CD4-positive, alpha-beta memory T cell (primary cell): ENCODE data around the gene C9orf153. TPM values are rescaled to one million over a fixed set of nuclear protein-coding genes. Genes with fewer than 3 reads are reported as not detected.

Experiments
- CTCF ChIA-PET: fragments of 350-600 bp; sonication (Branson Sonifier 250); formaldehyde crosslinking; loops from one replicate; lab custom pipeline; 2021; ENCODE audit warnings: inconsistent platforms; ENCODE audit not compliant: partially characterized antibody; lab: Charles Lee
- POLR2A ChIA-PET: fragments of 350-600 bp; sonication (Branson Sonifier 250); formaldehyde crosslinking; loops from one replicate; lab custom pipeline; 2021; ENCODE audit not compliant: partially characterized antibody; lab: Charles Lee
- DNase-seq, 5 donors: peaks; one replicate each; pipeline versions ENCODE4 v3.0.0 to v3.0.0-alpha.2; 2020 to 2022; ENCODE audit warnings: mixed read lengths in 1 of 5
- H3K27ac ChIP-seq: one replicate; pipeline ENCODE4 v1.7.0; 2013; ENCODE audit warnings: low read depth, low read length
- H3K27me3 ChIP-seq: 2 replicates; pipeline ENCODE4 v1.7.0; 2013; ENCODE audit warnings: mild to moderate bottlenecking, low read length, moderate library complexity; ENCODE audit not compliant: insufficient read depth
- H3K36me3 ChIP-seq: 2 replicates; pipeline ENCODE4 v1.7.0; 2013; ENCODE audit warnings: mild to moderate bottlenecking, low read length, moderate library complexity; ENCODE audit not compliant: insufficient read depth
- H3K4me1 ChIP-seq: 2 replicates; pipeline ENCODE4 v1.7.0; 2013; ENCODE audit warnings: mild to moderate bottlenecking, low read length, moderate library complexity; ENCODE audit not compliant: insufficient read depth
- H3K4me3 ChIP-seq, 2 donors: one replicate each; pipeline ENCODE4 v1.7.0; 2013; ENCODE audit warnings: low read length in 2 of 2, mild to moderate bottlenecking in 1 of 2
- H3K9me3 ChIP-seq, 2 donors: one replicate each; pipeline ENCODE4 v1.7.0; 2013; ENCODE audit warnings: low read length in 2 of 2, control low read depth in 1 of 2; ENCODE audit not compliant: control insufficient read depth in 1 of 2
- H3K27ac Mint-ChIP-seq, 7 donors: one replicate each; pipeline ENCODE4 v1.8.0; 2020 to 2021; ENCODE audit warnings: mixed read lengths in 7 of 7, mild to moderate bottlenecking in 6 of 7, inconsistent platforms in 3 of 7, moderate library complexity in 3 of 7
- H3K27me3 Mint-ChIP-seq, 2 donors: one replicate each; pipeline ENCODE4 v1.8.0; 2020 to 2021; ENCODE audit warnings: mixed read lengths in 2 of 2
- H3K36me3 Mint-ChIP-seq, 2 donors: one replicate each; pipeline ENCODE4 v1.8.0; 2020 to 2021; ENCODE audit warnings: mixed read lengths in 2 of 2, inconsistent platforms in 1 of 2, mild to moderate bottlenecking in 1 of 2
- H3K4me1 Mint-ChIP-seq, 4 donors: one replicate each; pipeline ENCODE4 v1.8.0; 2020 to 2021; ENCODE audit warnings: mixed read lengths in 4 of 4, mild to moderate bottlenecking in 1 of 4
- H3K4me3 Mint-ChIP-seq, 8 donors: one replicate each; pipeline ENCODE4 v1.8.0; 2020 to 2021; ENCODE audit warnings: mixed read lengths in 8 of 8, mild to moderate bottlenecking in 7 of 8, moderate library complexity in 6 of 8, inconsistent platforms in 3 of 8
- H3K9me3 Mint-ChIP-seq, 8 donors: one replicate each; pipeline ENCODE4 v1.8.0; 2020 to 2021; ENCODE audit warnings: mixed read lengths in 8 of 8, mild to moderate bottlenecking in 5 of 8, inconsistent platforms in 3 of 8, moderate library complexity in 1 of 8
- intact Hi-C: fragments of 100-400 bp; cut with micrococcal nuclease; formaldehyde crosslinking; loops from one replicate; pipeline ENCODE4 v1.15.1; 2023
- polyA plus RNA-seq, 2 donors: library from polyadenylated mRNA; unstranded; fragments of 300-500 nt; fragmentation: Illumina TruSeq; gene quantifications; one replicate each; pipeline ENCODE4 v1.2.3, GENCODE V29; 2021
- total RNA-seq, 2 experiments: library from RNA; stranded (reverse); gene quantifications; one replicate each; pipeline ENCODE4 v1.2.3, GENCODE V29; 2021

Gene C9orf153
- total RNA-seq (under 1 TPM; 0.55 to 0.87 TPM), polyA plus RNA-seq (not detected)

- DNase-seq: no peak
- Histone ChIP-seq H3K9me3 (no peaks in the 10 kb centered on the region), H3K4me3 (no peak within 1 kb of the TSS), H3K4me1 (no peaks in the 10 kb centered on the region), H3K27ac (no peak within 1 kb of the TSS), H3K27me3 (no peaks in the 10 kb centered on the region), H3K36me3 (peaks cover 14% of the 10 kb centered on the region)
- ChIA-PET CTCF (interaction anchor here (0.7 to 1.0 kb wide), 2 partner anchors 394 to 1573 kb away, joined by 3 read pairs; no protein-coding TSS in a partner anchor), POLR2A (no interaction called here)
- no peaks in the 10 kb centered on the region for H3K4me1 Mint-ChIP-seq
- peak within 1 kb of the TSS in 1 of 7 donors; percentile 63 for H3K27ac Mint-ChIP-seq
- intact Hi-C loops: no loop called here
- peaks cover 0 to 4% (median under 1%) of the 10 kb centered on the region in 8 donors for H3K9me3 Mint-ChIP-seq
- no peaks in the 10 kb centered on the region for H3K27me3 Mint-ChIP-seq
- H3K36me3 Mint-ChIP-seq: peaks cover 26 to 41% of the 10 kb centered on the region in 2 donors
- no peak within 1 kb of the TSS for H3K4me3 Mint-ChIP-seq
Measured at GRCh38 chr9:86259557-86259956, at the start of gene C9orf153. Gene C9orf153 (minus strand): TSS chr9:86259657. CDS start chr9:86229603, 30,054 bp downstream.

GRCh38 chr9:86308687-86309086, 49.2 kb upstream of the C9orf153 start:
- CTCF ChIA-PET: no interaction called here
- no peak for DNase-seq
- Histone ChIP-seq H3K27ac (no peak overlapping the region), H3K27me3 (no peaks in the 10 kb centered on the region), H3K9me3 (no peaks in the 10 kb centered on the region), H3K4me3 (no peak overlapping the region), H3K36me3 (peaks cover 49% of the 10 kb centered on the region), H3K4me1 (peaks cover 12% of the 10 kb centered on the region)
- Mint-ChIP-seq H3K27me3 (no peaks in the 10 kb centered on the region), H3K4me1 (peaks cover 8 to 26% (median 9%) of the 10 kb centered on the region in 4 donors), H3K4me3 (no peak overlapping the region), H3K36me3 (peaks cover 61 to 77% of the 10 kb centered on the region in 2 donors), H3K27ac (no peak overlapping the region), H3K9me3 (peaks cover 0 to 3% (median 0%) of the 10 kb centered on the region in 8 donors)
- POLR2A ChIA-PET: interaction anchor here (0.7 kb wide), 1 partner anchor 30 kb away, joined by 3 read pairs; no protein-coding TSS in a partner anchor
- intact Hi-C loops: no loop called here

- ChIA-PET CTCF (no interaction called here), POLR2A (interaction anchor here (2.1 kb wide), 1 partner anchor 22 kb away, joined by 11 read pairs; the partner anchor contains the start of gene ISCA1)
- peaks cover 21 to 34% (median 23%) of the 10 kb centered on the region in 4 donors for H3K4me1 Mint-ChIP-seq
- no peaks in the 10 kb centered on the region for H3K27me3 Mint-ChIP-seq
- intact Hi-C loops: no loop called here
- Histone ChIP-seq H3K4me1 (peaks cover 16% of the 10 kb centered on the region), H3K36me3 (peaks cover 56% of the 10 kb centered on the region), H3K9me3 (no peaks in the 10 kb centered on the region), H3K4me3 (no peak overlapping the region), H3K27me3 (no peaks in the 10 kb centered on the region), H3K27ac (no peak overlapping the region)
- no peaks in the 10 kb centered on the region for H3K9me3 Mint-ChIP-seq
- DNase-seq: no peak
- H3K36me3 Mint-ChIP-seq: peaks cover 63 to 76% of the 10 kb centered on the region in 2 donors
- H3K27ac Mint-ChIP-seq: peak overlapping the region; percentile 17 to 94 (median 78)
- no peak overlapping the region for H3K4me3 Mint-ChIP-seq
Measured at GRCh38 chr9:86304236-86304730, 44.8 kb upstream of the C9orf153 start.

- intact Hi-C loops: loop anchor here (1.0 to 2.0 kb wide), 2 partner anchors 21 to 49 kb away; partner anchors contain the start of gene ISCA1
- DNase-seq: peak; percentile 33 to 78 (median 46)
- no peaks in the 10 kb centered on the region for H3K9me3 Mint-ChIP-seq
- ChIA-PET POLR2A (interaction anchor here (2.1 kb wide), 1 partner anchor 21 kb away, joined by 11 read pairs; the partner anchor contains the start of gene ISCA1), CTCF (no interaction called here)
- Histone ChIP-seq H3K27me3 (no peaks in the 10 kb centered on the region), H3K4me3 (no peak overlapping the region), H3K4me1 (peaks cover 16% of the 10 kb centered on the region), H3K9me3 (no peaks in the 10 kb centered on the region), H3K36me3 (peaks cover 62% of the 10 kb centered on the region), H3K27ac (no peak overlapping the region)
- peak overlapping the region; percentile 19 to 94 (median 85) for H3K27ac Mint-ChIP-seq
- peak overlapping the region in 5 of 8 donors; percentile 1 to 14 (median 3) for H3K4me3 Mint-ChIP-seq
- H3K4me1 Mint-ChIP-seq: peaks cover 21 to 34% (median 27%) of the 10 kb centered on the region in 4 donors
- H3K27me3 Mint-ChIP-seq: no peaks in the 10 kb centered on the region
- H3K36me3 Mint-ChIP-seq: peaks cover 62 to 81% of the 10 kb centered on the region in 2 donors
Measured at GRCh38 chr9:86303316-86303975, 44.0 kb upstream of the C9orf153 start.

GRCh38 chr9:86301686-86302085, 42.2 kb upstream of the C9orf153 start:
- no peaks in the 10 kb centered on the region for H3K27me3 Mint-ChIP-seq
- H3K27ac Mint-ChIP-seq: peak overlapping the region in 4 of 7 donors; percentile 0 to 57 (median 50)
- ChIA-PET POLR2A (interaction anchor here (2.8 kb wide), 1 partner anchor 19 kb away, joined by 15 read pairs; the partner anchor contains the start of gene ISCA1), CTCF (no interaction called here)
- H3K4me1 ChIP-seq: peaks cover 16% of the 10 kb centered on the region
- H3K4me1 Mint-ChIP-seq: peaks cover 21 to 44% (median 32%) of the 10 kb centered on the region in 4 donors
- intact Hi-C loops: loop anchor here (2.0 kb wide), 1 partner anchor 51 kb away; no protein-coding TSS in a partner anchor
- H3K4me3 ChIP-seq: no peak overlapping the region
- no peaks in the 10 kb centered on the region for H3K9me3 ChIP-seq
- peaks cover 61 to 83% of the 10 kb centered on the region in 2 donors for H3K36me3 Mint-ChIP-seq
- peaks cover 62% of the 10 kb centered on the region for H3K36me3 ChIP-seq
- H3K4me3 Mint-ChIP-seq: no peak overlapping the region
- no peak for DNase-seq
- no peak overlapping the region for H3K27ac ChIP-seq
- no peaks in the 10 kb centered on the region for H3K9me3 Mint-ChIP-seq
- H3K27me3 ChIP-seq: no peaks in the 10 kb centered on the region

GRCh38 chr9:86300701-86301100, 41.2 kb upstream of the C9orf153 start:
- DNase-seq: no peak
- Mint-ChIP-seq H3K4me3 (no peak overlapping the region), H3K27ac (peak overlapping the region in 3 of 7 donors; percentile 18 to 55 (median 53)), H3K9me3 (no peaks in the 10 kb centered on the region), H3K27me3 (no peaks in the 10 kb centered on the region), H3K36me3 (peaks cover 55 to 79% of the 10 kb centered on the region in 2 donors), H3K4me1 (peaks cover 22 to 48% (median 29%) of the 10 kb centered on the region in 4 donors)
- POLR2A ChIA-PET: interaction anchor here (2.8 kb wide), 1 partner anchor 18 kb away, joined by 15 read pairs; the partner anchor contains the start of gene ISCA1
- H3K36me3 ChIP-seq: peaks cover 58% of the 10 kb centered on the region
- no peaks in the 10 kb centered on the region for H3K9me3 ChIP-seq
- H3K27me3 ChIP-seq: no peaks in the 10 kb centered on the region
- H3K27ac ChIP-seq: no peak overlapping the region
- intact Hi-C loops: no loop called here
- peaks cover 16% of the 10 kb centered on the region for H3K4me1 ChIP-seq
- CTCF ChIA-PET: no interaction called here
- no peak overlapping the region for H3K4me3 ChIP-seq

GRCh38 chr9:86298873-86299272, 39.4 kb upstream of the C9orf153 start:
- peaks cover 42 to 67% of the 10 kb centered on the region in 2 donors for H3K36me3 Mint-ChIP-seq

More at GRCh38 chr9:86298873-86299272, 39.4 kb upstream of the C9orf153 start:
- Mint-ChIP-seq H3K27me3 (no peaks in the 10 kb centered on the region), H3K27ac (peak overlapping the region in 5 of 7 donors; percentile 13 to 71 (median 65)), H3K4me1 (peaks cover 15 to 40% (median 20%) of the 10 kb centered on the region in 4 donors), H3K9me3 (no peaks in the 10 kb centered on the region), H3K4me3 (peak overlapping the region in 7 of 8 donors; percentile 9 to 62 (median 47))
- H3K4me1 ChIP-seq: peaks cover 6% of the 10 kb centered on the region
- CTCF ChIA-PET: no interaction called here
- no peaks in the 10 kb centered on the region for H3K27me3 ChIP-seq
- no peak overlapping the region for H3K4me3 ChIP-seq
- no peaks in the 10 kb centered on the region for H3K9me3 ChIP-seq
- POLR2A ChIA-PET: interaction anchor here (1.3 to 2.8 kb wide), 2 partner anchors 17 to 55 kb away, joined by 3 to 15 read pairs; partner anchors contain the start of genes ISCA1 and TUT7
- DNase-seq: no peak
- peaks cover 48% of the 10 kb centered on the region for H3K36me3 ChIP-seq
- H3K27ac ChIP-seq: no peak overlapping the region
- intact Hi-C loops: no loop called here
